H1 (cell line): ENCODE data around the gene RTL9. TPM values are rescaled to one million over a fixed set of nuclear protein-coding genes. Genes with fewer than 3 reads are reported as not detected.

Experiments
- CTCF ChIA-PET: fragments of 300-600 bp; sonication (Branson Sonifier 250); formaldehyde crosslinking; loops from one replicate; lab custom pipeline; 2021; ENCODE audit not compliant: partially characterized antibody; lab: Charles Lee
- POLR2A ChIA-PET: fragments of 300-600 bp; sonication (Branson Sonifier 250); formaldehyde crosslinking; loops from one replicate; lab custom pipeline; 2021; ENCODE audit warnings: inconsistent platforms; ENCODE audit not compliant: partially characterized antibody; lab: Charles Lee
- DNase-seq, 2 experiments: peaks; one replicate each; pipeline versions ENCODE4 v3.0.0 to v3.0.0-alpha.2; 2010 to 2022; ENCODE audit warnings: low spot score in 2 of 2, low read depth in 1 of 2, mixed read lengths in 1 of 2
- FAIRE-seq: peaks from 2 replicates; lab custom pipeline; 2011; peaks lifted over from hg19 to GRCh38; lab: Jason Lieb, UNC
- H2AFZ ChIP-seq: 2 replicates; pipeline ENCODE4 v1.8.1; 2012; ENCODE audit warnings: low read length, inconsistent platforms
- H2AK5ac ChIP-seq: 2 replicates; pipeline ENCODE4 v1.6.1; 2013; ENCODE audit warnings: low read depth, low read length
- H2BK120ac ChIP-seq: replicated peaks from 2 replicates; pipeline ENCODE3; 2013; ENCODE audit warnings: low read depth, low read length, inconsistent platforms
- H2BK12ac ChIP-seq: 2 replicates; pipeline ENCODE4 v1.6.1; 2013; ENCODE audit warnings: low read depth, low read length
- H2BK15ac ChIP-seq: 2 replicates; pipeline ENCODE4 v1.6.1; 2013; ENCODE audit warnings: low read length
- H2BK20ac ChIP-seq: 2 replicates; pipeline ENCODE4 v1.6.1; 2013; ENCODE audit warnings: low read length
- H2BK5ac ChIP-seq: 2 replicates; pipeline ENCODE4 v1.6.1; 2013; ENCODE audit warnings: low read depth, low read length
- H3K14ac ChIP-seq: 2 replicates; pipeline ENCODE4 v1.6.1; 2013; ENCODE audit warnings: inconsistent platforms; ENCODE audit not compliant: insufficient read length
- H3K18ac ChIP-seq: 2 replicates; pipeline ENCODE4 v1.6.1; 2013; ENCODE audit warnings: low read length; ENCODE audit errors: extremely low read depth
- H3K23ac ChIP-seq: 2 replicates; pipeline ENCODE4 v1.6.1; 2013; ENCODE audit warnings: inconsistent platforms; ENCODE audit not compliant: insufficient read length
- H3K23me2 ChIP-seq: 2 replicates; pipeline ENCODE4 v1.6.1; 2013; ENCODE audit warnings: low read depth, low read length
- H3K27ac ChIP-seq: 2 replicates; pipeline ENCODE4 v1.6.1; 2011; ENCODE audit warnings: low read depth, low read length, inconsistent platforms
- H3K27me3 ChIP-seq, 4 experiments: replicated peaks in 1 of 4; 1 replicate in 1 of 4; 2 replicates in 3 of 4; pipeline versions ENCODE4 v1.6.1 to v1.8.1; 2011 to 2013; ENCODE audit warnings: low read length in 3 of 4, mild to moderate bottlenecking in 3 of 4, inconsistent platforms in 2 of 4, mixed read lengths in 2 of 4, moderate library complexity in 1 of 4; ENCODE audit not compliant: control insufficient read depth in 3 of 4, insufficient read depth in 3 of 4; ENCODE audit errors: extremely low read depth in 1 of 4
- H3K36me3 ChIP-seq, 4 experiments: 2 replicates each; pipeline versions ENCODE4 v1.6.1 to v1.8.1; 2011 to 2013; ENCODE audit warnings: mild to moderate bottlenecking in 4 of 4, low read length in 3 of 4, moderate library complexity in 2 of 4, control low read depth in 1 of 4, inconsistent platforms in 1 of 4; ENCODE audit not compliant: insufficient read depth in 4 of 4, control insufficient read depth in 2 of 4
- H3K4ac ChIP-seq: replicated peaks from 2 replicates; pipeline ENCODE3; 2013; ENCODE audit warnings: low read length, low read depth, mixed read lengths, inconsistent platforms; ENCODE audit not compliant: insufficient read length
- H3K4me1 ChIP-seq, 4 experiments: replicated peaks in 1 of 4; 1 replicate in 1 of 4; 2 replicates in 3 of 4; pipeline versions ENCODE4 v1.6.1 to v1.8.1; 2011 to 2013; ENCODE audit warnings: low read length in 3 of 4, inconsistent platforms in 2 of 4, mixed read lengths in 1 of 4; ENCODE audit not compliant: insufficient read depth in 4 of 4, control insufficient read depth in 3 of 4
- H3K4me2 ChIP-seq, 2 experiments: 2 replicates each; pipeline versions ENCODE4 v1.6.1 to v1.8.1; 2011 to 2013; ENCODE audit warnings: low read depth in 2 of 2, low read length in 2 of 2, control low read depth in 1 of 2, inconsistent platforms in 1 of 2, mild to moderate bottlenecking in 1 of 2; ENCODE audit not compliant: insufficient read depth in 1 of 2
- H3K4me3 ChIP-seq, 4 experiments: fragments of 200-600, 300-600 bp in 1 of 4; sonication (generic), shearing (Covaris generic), sonication (Bioruptor Twin) in 1 of 4; 2 replicates each; pipeline versions ENCODE4 v1.5.1 to v1.8.1; 2011 to 2016; ENCODE audit warnings: low read length in 4 of 4, low read depth in 3 of 4, control low read depth in 2 of 4, inconsistent platforms in 2 of 4, mild to moderate bottlenecking in 2 of 4, mixed read lengths in 1 of 4, moderate library complexity in 1 of 4; ENCODE audit not compliant: insufficient read depth in 2 of 4; ENCODE audit errors: extremely low read depth in 1 of 4
- H3K56ac ChIP-seq: replicated peaks from 2 replicates; pipeline ENCODE3; 2013; ENCODE audit warnings: low read depth, mild to moderate bottlenecking, mixed read lengths, low read length, inconsistent platforms; ENCODE audit not compliant: insufficient read length
- H3K79me1 ChIP-seq: 2 replicates; pipeline ENCODE4 v1.6.1; 2013; ENCODE audit warnings: low read depth, low read length, control low read depth
- H3K79me2 ChIP-seq, 2 experiments: 2 replicates each; pipeline versions ENCODE4 v1.6.1 to v1.8.1; 2012 to 2013; ENCODE audit warnings: low read length in 2 of 2, mild to moderate bottlenecking in 2 of 2, inconsistent platforms in 1 of 2; ENCODE audit not compliant: insufficient read depth in 2 of 2, control insufficient read depth in 1 of 2
- H3K9ac ChIP-seq, 4 experiments: replicated peaks in 1 of 4; 1 replicate in 1 of 4; 2 replicates in 3 of 4; pipeline versions ENCODE4 v1.6.1 to v1.8.1; 2011 to 2013; ENCODE audit warnings: low read depth in 3 of 4, low read length in 3 of 4, control low read depth in 2 of 4, mild to moderate bottlenecking in 2 of 4, moderate library complexity in 2 of 4, inconsistent platforms in 1 of 4; ENCODE audit errors: extremely low read depth in 1 of 4
- H3K9me3 ChIP-seq, 2 experiments: 2 replicates each; pipeline versions ENCODE4 v1.6.1 to v1.8.1; 2012 to 2013; ENCODE audit warnings: mild to moderate bottlenecking in 2 of 2, moderate library complexity in 2 of 2, control low read depth in 1 of 2, inconsistent platforms in 1 of 2, low read depth in 1 of 2, low read length in 1 of 2, mixed read lengths in 1 of 2; ENCODE audit not compliant: insufficient read depth in 2 of 2
- H4K20me1 ChIP-seq, 2 experiments: replicated peaks in 1 of 2; 2 replicates each; pipeline versions ENCODE3 to v1.8.1; 2011 to 2013; ENCODE audit warnings: inconsistent platforms in 2 of 2, low read length in 2 of 2, mild to moderate bottlenecking in 1 of 2; ENCODE audit not compliant: insufficient read depth in 2 of 2, control insufficient read depth in 1 of 2
- H4K5ac ChIP-seq: 2 replicates; pipeline ENCODE4 v1.6.1; 2013; ENCODE audit warnings: low read length, low read depth, mixed read lengths, inconsistent platforms; ENCODE audit not compliant: insufficient read length
- H4K8ac ChIP-seq: 2 replicates; pipeline ENCODE4 v1.8.0; 2013; ENCODE audit warnings: mild to moderate bottlenecking, moderate library complexity, low read length, inconsistent platforms; ENCODE audit not compliant: insufficient read depth; ENCODE audit errors: extremely low read depth
- H4K91ac ChIP-seq: replicated peaks from 2 replicates; pipeline ENCODE3; 2013; ENCODE audit warnings: low read length, mixed read lengths, inconsistent platforms; ENCODE audit not compliant: insufficient read length
- CBX5 ChIP-seq: fragments of 300-800, 300-1000 bp; sonication (generic); IDR thresholded peaks from 2 replicates; pipeline ENCODE4 v1.7.1; 2016; ENCODE audit warnings: antibody characterized with exemption, low read length, low read depth
- CEBPB ChIP-seq: IDR thresholded peaks from 2 replicates; pipeline ENCODE4 v1.6.1; 2012; ENCODE audit warnings: low read depth, low read length
- CHD2 ChIP-seq: IDR thresholded peaks from 2 replicates; pipeline ENCODE4 v1.6.1; 2012; ENCODE audit warnings: low read length, improper control_type of control experiment
- EP300 ChIP-seq, 2 experiments: IDR thresholded peaks; 1 replicate in 1 of 2; 2 replicates in 1 of 2; pipeline ENCODE4 v1.6.1; 2011 to 2012; ENCODE audit warnings: low read depth in 2 of 2, low read length in 2 of 2, mild to moderate bottlenecking in 2 of 2, borderline replicate concordance in 1 of 2, inconsistent platforms in 1 of 2, moderate library complexity in 1 of 2
- KDM1A ChIP-seq: fragments of 200-600, 300-600 bp; sonication (generic); IDR thresholded peaks from 2 replicates; pipeline ENCODE4 v1.7.1; 2016; ENCODE audit warnings: mild to moderate bottlenecking, low read length, borderline replicate concordance
- NANOG ChIP-seq: IDR thresholded peaks from 2 replicates; pipeline ENCODE4 v1.6.1; 2011; ENCODE audit warnings: low read length, low read depth, mild to moderate bottlenecking, inconsistent platforms; ENCODE audit not compliant: insufficient read depth, poor library complexity, severe bottlenecking
- POU5F1 ChIP-seq: IDR thresholded peaks from 2 replicates; pipeline ENCODE4 v1.6.1; 2011; ENCODE audit warnings: low read depth, mild to moderate bottlenecking, low read length, moderate library complexity
- SAP30 ChIP-seq: fragments of 300-600 bp; sonication (generic); IDR thresholded peaks from 2 replicates; pipeline ENCODE4 v1.7.1; 2012; ENCODE audit warnings: low read length, moderate library complexity, mild to moderate bottlenecking, inconsistent platforms; ENCODE audit not compliant: insufficient read depth, insufficient replicate concordance
- SP2 ChIP-seq: IDR thresholded peaks from 2 replicates; pipeline ENCODE4 v1.6.1; 2012; ENCODE audit warnings: mild to moderate bottlenecking, low read length, inconsistent platforms
- SRF ChIP-seq: IDR thresholded peaks from 2 replicates; pipeline ENCODE4 v1.6.1; 2011; ENCODE audit warnings: mild to moderate bottlenecking, low read depth, low read length, moderate library complexity
- USF2 ChIP-seq: IDR thresholded peaks from 2 replicates; pipeline ENCODE4 v1.6.1; 2011; ENCODE audit warnings: low read length, improper control_type of control experiment
- WGBS, 2 experiments: shearing (Covaris generic) in 1 of 2; methylation state at CpG; one replicate each; pipeline versions ENCODE4 v1.1.6 to v1.1.7; 2013 to 2015; ENCODE audit warnings: low lambda C conversion rate in 2 of 2, mixed read lengths in 2 of 2, inconsistent platforms in 1 of 2, low coverage in 1 of 2, missing lambda C conversion rate in 1 of 2; ENCODE audit not compliant: insufficient replicate concordance in 2 of 2, insufficient coverage in 1 of 2, insufficient read length in 1 of 2; ENCODE audit errors: extremely low coverage in 1 of 2, missing lambda C conversion rate in 1 of 2; 5-methylcytosine and 5-hydroxymethylcytosine counted together
- polyA plus RNA-seq, 7 experiments: library from polyadenylated mRNA; depleted of rRNA in 3 of 7; stranded (reverse) in 5 of 7; unstranded in 2 of 7; fragments of >200 nt in 5 of 7; fragments of 200-250 nt in 2 of 7; gene quantifications; 1 replicate in 5 of 7; 2 replicates in 1 of 7; 4 replicates in 1 of 7; pipeline versions ENCODE4 v1.2.1 to v1.2.3, GENCODE V29; 2011 to 2013; ENCODE audit warnings: missing spikeins in 2 of 7, mixed read lengths in 2 of 7
- total RNA-seq: library from RNA; stranded (reverse); fragmentation: NEBNext Ultra II Directional; extraction: Animal tissue kit (Norgen Biotek cat#: 25700); gene quantifications from 2 replicates; pipeline ENCODE4 v1.2.1, GENCODE V29; 2021

The RTL9 gene
- total and polyA plus RNA-seq, 2 of the 8 experiments (the other 6 are each of a cell fraction or from before 2014, with no cell fraction given) = 0.09 to 0.20 TPM

GRCh38 chrX:110395877-110396276, 37.2 kb downstream of the RTL9 start:
- TF ChIP-seq EP300 (IDR thresholded peaks at IDR 0.05; ENCODE audit: borderline replicate concordance in 1 of 2, low read depth in 2 of 2, low read length in 2 of 2) (no peak), NANOG (no peak), POU5F1 (no peak), KDM1A (no peak), CHD2 (no peak), CEBPB (no peak), USF2 (no peak), SAP30 (no peak), CBX5 (no peak), SP2 (no peak), SRF (no peak)
- Histone ChIP-seq H4K20me1 (no peaks in the 10 kb centered on the region), H3K4me1 (peaks cover 0 to 5% (median 0%) of the 10 kb centered on the region in 4 experiments; a peak in 1 of 7 replicates), H3K4me2 (no peak overlapping the region), H4K5ac (no peak overlapping the region), H2BK120ac (no peak overlapping the region), H3K9me3 (no peaks in the 10 kb centered on the region), H2BK5ac (no peak overlapping the region), H3K14ac (no peak overlapping the region), H2AK5ac (no peak overlapping the region), H2BK15ac (no peak overlapping the region), H3K18ac (no peak overlapping the region), H3K4me3 (no peak overlapping the region), H3K23me2 (no peaks in the 10 kb centered on the region), H2AFZ (no peak overlapping the region), H3K36me3 (no peaks in the 10 kb centered on the region), H3K27me3 (no peaks in the 10 kb centered on the region), H3K9ac (no peak overlapping the region), H3K79me1 (no peaks in the 10 kb centered on the region), H2BK12ac (no peak overlapping the region), H3K23ac (no peak overlapping the region), H3K56ac (no peak overlapping the region), H3K27ac (no peak overlapping the region), H3K79me2 (no peaks in the 10 kb centered on the region), H4K8ac (no peak overlapping the region; the same call in 1 of the 2 replicates), H4K91ac (no peak overlapping the region), H2BK20ac (no peak overlapping the region), H3K4ac (no peak overlapping the region)
- FAIRE-seq (no peak), DNase-seq (no peak)
- POLR2A ChIA-PET = interaction anchor here (0.7 kb wide), 1 partner anchor 300 kb away, joined by 3 read pairs; no protein-coding TSS in a partner anchor
- WGBS, 2 experiments = 100% methylated on average over 1 of the region's 1 CpG; no CpG with 5 or more reads in 1 of the 2 experiments
- CTCF ChIA-PET = interaction anchor here (1.8 to 3.1 kb wide), 2 partner anchors 10 to 12 kb away, joined by 3 to 14 read pairs; no protein-coding TSS in a partner anchor
